Chondrocyte (in vitro differentiated cells): ENCODE measurements around the gene PRR29. TPM values are rescaled to one million over a fixed set of nuclear protein-coding genes. Genes with fewer than 3 reads are reported as not detected.

ENCODE experiments used
- DNase-seq: peaks from one replicate; pipeline ENCODE4 v3.0.0; 2021; ENCODE audit warnings: mixed read lengths, low spot score
- H3K27ac Mint-ChIP-seq: one replicate; pipeline ENCODE4 v1.8.0; 2021; ENCODE audit warnings: mild to moderate bottlenecking, moderate library complexity, mixed read lengths; ENCODE audit not compliant: unreplicated experiment
- H3K27me3 Mint-ChIP-seq: 2 replicates; pipeline ENCODE4 v1.8.0; 2021; ENCODE audit warnings: low read depth, mixed read lengths
- H3K36me3 Mint-ChIP-seq: 2 replicates; pipeline ENCODE4 v1.8.0; 2021; ENCODE audit warnings: low read depth, mixed read lengths
- H3K4me1 Mint-ChIP-seq: 2 replicates; pipeline ENCODE4 v1.8.0; 2021; ENCODE audit warnings: low read depth, mild to moderate bottlenecking, mixed read lengths
- H3K4me3 Mint-ChIP-seq: one replicate; pipeline ENCODE4 v1.8.0; 2021; ENCODE audit warnings: mild to moderate bottlenecking, moderate library complexity, mixed read lengths; ENCODE audit not compliant: unreplicated experiment
- H3K9me3 Mint-ChIP-seq: 2 replicates; pipeline ENCODE4 v1.8.0; 2021; ENCODE audit warnings: low read depth, mixed read lengths
- total RNA-seq: library from RNA; stranded (reverse); gene quantifications from 3 replicates; pipeline ENCODE4 v1.2.1, GENCODE V29; 2021
- TF ChIP-seq, protein P1 (sequence below): fragments of 200-600 bp; sonication (generic); IDR thresholded peaks from 2 replicates; pipeline ENCODE4 v1.5.0; 2021; ENCODE audit warnings: antibody characterized with exemption, mild to moderate bottlenecking, moderate library complexity

PRR29 gene
- total RNA-seq, 1 donor from 2014 or later, result 0.35 TPM

GRCh38 chr17:64028874-64029464 is 30.8 kb downstream of the PRR29 start:
- no peak overlapping the region for H3K4me3 Mint-ChIP-seq
- peaks cover 5% of the 10 kb centered on the region for H3K4me1 Mint-ChIP-seq
- H3K27me3 Mint-ChIP-seq, result peaks cover 1% of the 10 kb centered on the region
- TF ChIP-seq, protein P1, sequence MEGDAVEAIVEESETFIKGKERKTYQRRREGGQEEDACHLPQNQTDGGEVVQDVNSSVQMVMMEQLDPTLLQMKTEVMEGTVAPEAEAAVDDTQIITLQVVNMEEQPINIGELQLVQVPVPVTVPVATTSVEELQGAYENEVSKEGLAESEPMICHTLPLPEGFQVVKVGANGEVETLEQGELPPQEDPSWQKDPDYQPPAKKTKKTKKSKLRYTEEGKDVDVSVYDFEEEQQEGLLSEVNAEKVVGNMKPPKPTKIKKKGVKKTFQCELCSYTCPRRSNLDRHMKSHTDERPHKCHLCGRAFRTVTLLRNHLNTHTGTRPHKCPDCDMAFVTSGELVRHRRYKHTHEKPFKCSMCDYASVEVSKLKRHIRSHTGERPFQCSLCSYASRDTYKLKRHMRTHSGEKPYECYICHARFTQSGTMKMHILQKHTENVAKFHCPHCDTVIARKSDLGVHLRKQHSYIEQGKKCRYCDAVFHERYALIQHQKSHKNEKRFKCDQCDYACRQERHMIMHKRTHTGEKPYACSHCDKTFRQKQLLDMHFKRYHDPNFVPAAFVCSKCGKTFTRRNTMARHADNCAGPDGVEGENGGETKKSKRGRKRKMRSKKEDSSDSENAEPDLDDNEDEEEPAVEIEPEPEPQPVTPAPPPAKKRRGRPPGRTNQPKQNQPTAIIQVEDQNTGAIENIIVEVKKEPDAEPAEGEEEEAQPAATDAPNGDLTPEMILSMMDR, result peak; percentile 97
- no peaks in the 10 kb centered on the region for H3K36me3 Mint-ChIP-seq
- no peak overlapping the region for H3K27ac Mint-ChIP-seq
- no peaks in the 10 kb centered on the region for H3K9me3 Mint-ChIP-seq
- DNase-seq, result no peak

- Mint-ChIP-seq H3K36me3 (no peaks in the 10 kb centered on the region), H3K27me3 (no peaks in the 10 kb centered on the region), H3K4me3 (no peak overlapping the region), H3K4me1 (no peaks in the 10 kb centered on the region), H3K9me3 (no peaks in the 10 kb centered on the region), H3K27ac (no peak overlapping the region)
- TF ChIP-seq, protein P1, result no peak
- no peak for DNase-seq
These were observed 33.9 kb downstream of the PRR29 start for GRCh38 chr17:64032081-64032480.

DNA sequence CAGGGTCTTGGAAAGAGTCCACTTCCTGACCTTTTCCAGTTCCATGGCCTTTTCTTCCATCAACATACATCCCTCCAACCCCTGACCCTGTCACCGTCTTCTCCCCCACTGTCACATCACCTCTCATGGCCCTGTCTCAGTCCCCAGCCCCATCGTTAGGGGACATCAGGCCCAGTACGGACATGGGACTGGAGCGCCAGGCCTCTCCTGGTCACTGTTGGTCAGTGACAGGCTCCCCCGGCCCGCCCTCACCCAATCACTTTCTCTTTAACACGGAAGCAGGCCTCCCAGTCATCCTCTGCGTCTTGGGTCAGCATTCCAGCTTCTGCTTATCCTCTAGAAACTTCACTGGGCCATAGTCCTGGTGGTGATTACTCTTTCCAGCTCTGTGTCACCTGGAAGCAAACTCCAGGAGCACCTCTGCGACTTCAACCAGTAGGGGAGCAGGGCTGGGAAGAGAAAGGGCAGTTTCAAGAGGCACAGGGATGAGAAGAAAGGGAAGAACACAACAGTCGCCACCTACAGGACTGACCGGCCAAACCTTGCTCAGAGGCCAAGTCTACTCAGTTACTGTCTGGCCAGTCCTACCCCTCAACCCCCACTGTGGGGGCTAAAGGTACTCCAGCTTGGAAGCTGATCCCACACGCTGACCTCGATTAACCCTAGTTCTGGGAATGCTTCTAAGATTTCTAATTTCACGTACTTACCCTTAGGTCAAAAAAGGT is 38.2 kb downstream of the PRR29 start:
- Mint-ChIP-seq H3K4me3 (no peak overlapping the region), H3K9me3 (no peaks in the 10 kb centered on the region), H3K36me3 (peaks cover 4% of the 10 kb centered on the region), H3K27ac (peak overlapping the region; percentile 8), H3K27me3 (no peaks in the 10 kb centered on the region), H3K4me1 (no peaks in the 10 kb centered on the region)
- TF ChIP-seq, protein P1, result peak; percentile 18
- DNase-seq, result no peak

DNA sequence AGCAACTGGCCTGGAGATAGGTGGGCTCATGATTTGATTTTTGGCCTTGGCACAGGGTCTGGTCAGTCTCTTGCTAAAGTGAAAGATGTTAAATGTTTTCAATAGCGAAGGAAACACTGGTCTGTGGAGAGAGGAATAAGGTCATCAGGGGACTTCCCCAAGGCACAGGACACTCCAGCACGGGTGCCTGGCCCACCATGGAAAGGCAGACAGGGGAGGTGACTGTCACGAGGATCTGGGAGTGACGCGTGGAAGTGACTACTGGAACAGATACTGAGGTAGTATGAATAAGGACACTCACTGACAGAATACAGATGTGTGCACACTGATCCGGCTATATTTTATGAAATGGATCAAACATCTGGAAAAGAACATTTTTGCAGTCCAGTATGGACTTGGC is 39.0 kb downstream of the PRR29 start:
- TF ChIP-seq, protein P1, result no peak
- H3K4me3 Mint-ChIP-seq, result no peak overlapping the region
- no peaks in the 10 kb centered on the region for H3K9me3 Mint-ChIP-seq
- peaks cover 2% of the 10 kb centered on the region for H3K4me1 Mint-ChIP-seq
- no peak overlapping the region for H3K27ac Mint-ChIP-seq
- no peaks in the 10 kb centered on the region for H3K27me3 Mint-ChIP-seq
- no peak for DNase-seq
- H3K36me3 Mint-ChIP-seq, result peaks cover 7% of the 10 kb centered on the region

DNA sequence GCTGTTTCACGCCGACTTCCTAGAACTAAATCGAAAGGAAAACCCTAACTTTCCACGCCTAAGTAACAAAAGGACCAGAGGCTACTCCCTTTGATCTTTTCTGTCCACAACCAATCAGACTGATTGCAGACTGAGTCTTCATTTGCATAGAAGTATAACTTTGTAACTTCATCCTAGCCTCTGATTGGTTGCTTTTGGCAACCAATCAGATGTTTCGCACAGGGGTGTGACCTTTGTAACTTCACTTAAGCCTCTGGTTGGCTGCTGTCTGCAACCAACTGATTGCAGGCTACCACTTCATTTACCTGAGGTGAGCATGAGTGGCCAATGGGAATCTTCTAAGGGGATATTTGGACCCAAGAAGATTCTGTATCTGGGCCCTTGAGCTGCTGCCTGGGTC is 39.7 kb downstream of the PRR29 start:
- H3K4me3 Mint-ChIP-seq, result no peak overlapping the region
- H3K4me1 Mint-ChIP-seq, result peaks cover 5% of the 10 kb centered on the region
- no peak overlapping the region for H3K27ac Mint-ChIP-seq
- no peak for DNase-seq
- H3K9me3 Mint-ChIP-seq, result no peaks in the 10 kb centered on the region
- TF ChIP-seq, protein P1, result no peak
- H3K36me3 Mint-ChIP-seq, result peaks cover 9% of the 10 kb centered on the region
- no peaks in the 10 kb centered on the region for H3K27me3 Mint-ChIP-seq
